ENCODE results near the gene UBC.

Gene UBC

GRCh38 chr12:124914392-124915238 is at the start of gene UBC (continued):
- TF ChIP-seq ZNF132 (tag by site-specific recombination; IDR thresholded peaks at IDR 0.05; ENCODE audit: borderline replicate concordance) (no peak), ZNF37A (tag by site-specific recombination; IDR thresholded peaks at IDR 0.05) (peak; percentile 63; the same call in 1 of the 2 replicates), ZFP69B (tag by site-specific recombination; IDR thresholded peaks at IDR 0.05) (peak; percentile 94), ZNF2 (tag by site-specific recombination; IDR thresholded peaks at IDR 0.05) (peak; percentile 98), ZNF140 (tag by site-specific recombination; IDR thresholded peaks at IDR 0.05) (no peak), ZSCAN23 (tag by site-specific recombination; IDR thresholded peaks at IDR 0.05) (peak; percentile 99), ZBTB17 (tag by site-specific recombination; IDR thresholded peaks at IDR 0.05) (peak; percentile 97), GFI1B (tag by site-specific recombination; IDR thresholded peaks at IDR 0.05) (peak; percentile 81), KLF16 (tag by site-specific recombination; IDR thresholded peaks at IDR 0.05) (peak; percentile 99), ZNF48 (tag by site-specific recombination; IDR thresholded peaks at IDR 0.05) (no peak), ZNF146 (tag by site-specific recombination; IDR thresholded peaks at IDR 0.05) (peak; percentile 98), ZNF580 (tag by site-specific recombination; IDR thresholded peaks at IDR 0.05) (peak; percentile 97), ZSCAN30 (tag by site-specific recombination; IDR thresholded peaks at IDR 0.05) (peak; percentile 95), ZNF610 (tag by site-specific recombination; IDR thresholded peaks at IDR 0.05; ENCODE audit: borderline replicate concordance) (peak; percentile 97), ZBTB21 (tag by site-specific recombination; IDR thresholded peaks at IDR 0.05) (peak; percentile 96), ZNF324 (tag by site-specific recombination; IDR thresholded peaks at IDR 0.05) (peak; percentile 100), ZNF645 (tag by site-specific recombination; IDR thresholded peaks at IDR 0.05) (peak; percentile 87), ZNF830 (tag by site-specific recombination; IDR thresholded peaks at IDR 0.05; ENCODE audit: low read depth) (no peak), ZSCAN5A (tag by site-specific recombination; IDR thresholded peaks at IDR 0.05) (peak; percentile 99), KLF10 (tag by site-specific recombination; IDR thresholded peaks at IDR 0.05) (peak; percentile 93), SP7 (tag by site-specific recombination; IDR thresholded peaks at IDR 0.05) (peak; percentile 99), ZNF221 (tag by site-specific recombination; IDR thresholded peaks at IDR 0.05; ENCODE audit: borderline replicate concordance) (no peak; the same call in 1 of the 2 replicates), ZNF239 (tag by site-specific recombination; IDR thresholded peaks at IDR 0.05) (0 out of 2 replicates have a peak, but pooled peaks have one; percentile 8), ZEB2 (tag by site-specific recombination; IDR thresholded peaks at IDR 0.05) (peak; percentile 97), WT1 (tag by site-specific recombination; IDR thresholded peaks at IDR 0.05) (peak; percentile 91), ZNF350 (tag by site-specific recombination; IDR thresholded peaks at IDR 0.05) (no peak), ZBTB20 (tag by site-specific recombination; IDR thresholded peaks at IDR 0.05) (peak; percentile 73), ZNF133 (tag by site-specific recombination; IDR thresholded peaks at IDR 0.05) (no peak), ZNF341 (tag by site-specific recombination; IDR thresholded peaks at IDR 0.05; ENCODE audit: low read depth) (peak; percentile 85), ZSCAN4 (tag by site-specific recombination; IDR thresholded peaks at IDR 0.05) (peak; percentile 81), ZNF202 (tag by site-specific recombination; IDR thresholded peaks at IDR 0.05; ENCODE audit: borderline replicate concordance) (no peak), ZNF513 (tag by site-specific recombination; IDR thresholded peaks at IDR 0.05) (peak; percentile 47; the same call in 1 of the 2 replicates), ZNF398 (tag by site-specific recombination; IDR thresholded peaks at IDR 0.05) (peak; percentile 59), KLF1 (tag by site-specific recombination; IDR thresholded peaks at IDR 0.05) (peak; percentile 98)

Data from HEK293 (cell line).